ENCODE data around the gene RAB23.

Gene RAB23

GRCh38 chr6:57180596-57180995 lies 41.5 kb downstream of the RAB23 start:
- no peak for DNase-seq (ENCODE audit: low read depth)

- DNase-seq (ENCODE audit: low read depth) = peak; percentile 27
These were observed 44.4 kb downstream of the RAB23 start for GRCh38 chr6:57177545-57178265.

- DNase-seq (ENCODE audit: low read depth) = no peak
These were observed 47.6 kb downstream of the RAB23 start for GRCh38 chr6:57174511-57174907.

GRCh38 chr6:57173886-57174510 lies 48.1 kb downstream of the RAB23 start:
- DNase-seq (ENCODE audit: low read depth) = peak; percentile 59

GRCh38 chr6:57173056-57173885 lies 48.8 kb downstream of the RAB23 start:
- no peak for DNase-seq (ENCODE audit: low read depth)

- peak; percentile 88 for DNase-seq (ENCODE audit: low read depth)
These were observed 49.7 kb downstream of the RAB23 start, which contains the start of gene BAG2 for GRCh38 chr6:57172136-57173055. Gene BAG2 (plus strand): TSS chr6:57172326. CDS start chr6:57172698, 372 bp downstream.

GRCh38 chr6:57165080-57165479 lies 57.0 kb downstream of the RAB23 start:
- no peak for DNase-seq (ENCODE audit: low read depth)

GRCh38 chr6:57163956-57164355 lies 58.2 kb downstream of the RAB23 start:
- no peak for DNase-seq (ENCODE audit: low read depth)

GRCh38 chr6:57162516-57162915 lies 59.6 kb downstream of the RAB23 start:
- no peak for DNase-seq (ENCODE audit: low read depth)

- no peak for DNase-seq (ENCODE audit: low read depth)
These were observed 60.1 kb downstream of the RAB23 start for GRCh38 chr6:57162028-57162427.

GRCh38 chr6:57159127-57159526 lies 63.0 kb downstream of the RAB23 start:
- DNase-seq (ENCODE audit: low read depth) = no peak

- DNase-seq (ENCODE audit: low read depth) = no peak
These were observed 63.4 kb downstream of the RAB23 start for GRCh38 chr6:57158658-57159057.

GRCh38 chr6:57147955-57148858 lies 73.9 kb downstream of the RAB23 start:
- no peak for DNase-seq (ENCODE audit: low read depth)

- no peak for DNase-seq (ENCODE audit: low read depth)
These were observed 74.7 kb downstream of the RAB23 start for GRCh38 chr6:57147401-57147800.

GRCh38 chr6:57143690-57144089 lies 78.4 kb downstream of the RAB23 start:
- no peak for DNase-seq (ENCODE audit: low read depth)

- DNase-seq (ENCODE audit: low read depth) = no peak
These were observed 80.0 kb downstream of the RAB23 start for GRCh38 chr6:57142178-57142525.

- DNase-seq (ENCODE audit: low read depth) = no peak
These were observed 80.5 kb downstream of the RAB23 start for GRCh38 chr6:57141451-57142177.

- no peak for DNase-seq (ENCODE audit: low read depth)
These were observed 84.1 kb downstream of the RAB23 start for GRCh38 chr6:57138026-57138425.

- DNase-seq (ENCODE audit: low read depth) = no peak
These were observed 84.8 kb downstream of the RAB23 start for GRCh38 chr6:57137350-57137749.
